B cell (primary cell): ENCODE data around the gene NHSL2. TPM values are rescaled to one million over a fixed set of nuclear protein-coding genes. Genes with fewer than 3 reads are reported as not detected.

Source experiments
- ATAC-seq: fragments of 200-7000 bp; cut with Tn5 transposase; one replicate; pipeline ENCODE4 v1.10.0; 2021; ENCODE audit warnings: low read depth, mild to moderate bottlenecking, moderate number of reproducible peaks, moderate library complexity
- CTCF ChIA-PET: fragments of 350-600 bp; sonication (Branson Sonifier 250); formaldehyde crosslinking; loops from one replicate; lab custom pipeline; 2021; ENCODE audit warnings: antibody characterized with exemption, inconsistent platforms; lab: Charles Lee
- POLR2A ChIA-PET: fragments of 350-600 bp; sonication (Branson Sonifier 250); formaldehyde crosslinking; loops from one replicate; lab custom pipeline; 2021; ENCODE audit warnings: antibody characterized with exemption; lab: Charles Lee
- DNase-seq: peaks from one replicate; pipeline ENCODE4 v3.0.0; 2013
- H2AFZ ChIP-seq: 2 replicates; pipeline ENCODE4 v1.6.1; 2012; ENCODE audit warnings: mild to moderate bottlenecking, low read depth, low read length; ENCODE audit not compliant: insufficient read depth, poor library complexity, severe bottlenecking
- H3K27ac ChIP-seq, 2 donors: 1 replicate in 1 of 2; 2 replicates in 1 of 2; pipeline ENCODE4 v1.5.1; 2012 to 2013; ENCODE audit warnings: low read length in 2 of 2, mild to moderate bottlenecking in 2 of 2, moderate library complexity in 1 of 2
- H3K27me3 ChIP-seq, 4 experiments: fragments of 200-600 bp in 1 of 4; sonication (generic) in 1 of 4; replicated peaks in 1 of 4; 1 replicate in 2 of 4; 2 replicates in 2 of 4; pipeline versions ENCODE4 v1.6.1 to v1.7.0; 2013 to 2016; ENCODE audit warnings: low read length in 3 of 4, mild to moderate bottlenecking in 2 of 4, mixed read lengths in 1 of 4, moderate library complexity in 1 of 4; ENCODE audit not compliant: insufficient read depth in 4 of 4, control insufficient read depth in 3 of 4; ENCODE audit errors: control extremely low read depth in 1 of 4
- H3K36me3 ChIP-seq, 2 experiments: replicated peaks in 1 of 2; 1 replicate in 1 of 2; 2 replicates in 1 of 2; pipeline versions ENCODE4 v1.6.1 to v1.7.1; 2013; ENCODE audit warnings: low read length in 1 of 2; ENCODE audit not compliant: insufficient read depth in 2 of 2, control insufficient read depth in 1 of 2; ENCODE audit errors: control extremely low read depth in 1 of 2, extremely low read depth in 1 of 2
- H3K4me1 ChIP-seq, 2 donors: fragments of 200-600 bp in 1 of 2; sonication (generic) in 1 of 2; 1 replicate in 1 of 2; 2 replicates in 1 of 2; pipeline versions ENCODE4 v1.5.1 to v1.6.1; 2013 to 2017; ENCODE audit warnings: low read length in 2 of 2; ENCODE audit not compliant: control insufficient read depth in 2 of 2, insufficient read depth in 2 of 2
- H3K4me2 ChIP-seq: replicated peaks from 2 replicates; pipeline ENCODE3; 2012; ENCODE audit warnings: mild to moderate bottlenecking, low read depth, low read length; ENCODE audit not compliant: poor library complexity, severe bottlenecking
- H3K4me3 ChIP-seq, 5 experiments: fragments of 200-600 bp in 1 of 5; sonication (generic) in 1 of 5; 1 replicate in 3 of 5; 2 replicates in 2 of 5; pipeline versions ENCODE4 v1.5.1 to v1.7.0; 2011 to 2016; ENCODE audit warnings: low read length in 4 of 5, mild to moderate bottlenecking in 4 of 5, low read depth in 2 of 5, control low read depth in 1 of 5, moderate library complexity in 1 of 5; ENCODE audit not compliant: insufficient read depth in 1 of 5; ENCODE audit errors: control extremely low read depth in 1 of 5, extremely low read depth in 1 of 5
- H3K79me2 ChIP-seq: fragments of 200-600 bp; sonication (generic); one replicate; pipeline ENCODE4 v1.6.0; 2016; ENCODE audit warnings: low read length; ENCODE audit not compliant: control insufficient read depth, insufficient read depth
- H3K9ac ChIP-seq: fragments of 200-600 bp; sonication (generic); 2 replicates; pipeline ENCODE4 v1.6.1; 2017; ENCODE audit warnings: mild to moderate bottlenecking, low read length, moderate library complexity
- H3K9me3 ChIP-seq, 3 donors: one replicate each; pipeline versions ENCODE4 v1.6.1 to v1.7.1; 2013; ENCODE audit warnings: low read length in 2 of 3; ENCODE audit not compliant: control insufficient read depth in 2 of 3, insufficient read depth in 1 of 3; ENCODE audit errors: control extremely low read depth in 1 of 3
- H4K20me1 ChIP-seq: 2 replicates; pipeline ENCODE4 v1.6.0; 2012; ENCODE audit warnings: mild to moderate bottlenecking, low read length; ENCODE audit not compliant: insufficient read depth, control insufficient read depth, poor library complexity, severe bottlenecking
- H3K27ac Mint-ChIP-seq: one replicate; pipeline ENCODE4 v1.8.0; 2021; ENCODE audit warnings: mixed read lengths
- H3K27me3 Mint-ChIP-seq: one replicate; pipeline ENCODE4 v1.8.0; 2021; ENCODE audit warnings: mixed read lengths
- H3K4me1 Mint-ChIP-seq: one replicate; pipeline ENCODE4 v1.8.0; 2021; ENCODE audit warnings: mixed read lengths
- H3K4me3 Mint-ChIP-seq: one replicate; pipeline ENCODE4 v1.8.0; 2021; ENCODE audit warnings: mixed read lengths
- H3K9me3 Mint-ChIP-seq: one replicate; pipeline ENCODE4 v1.8.0; 2022; ENCODE audit warnings: mixed read lengths; ENCODE audit not compliant: insufficient read depth
- EZH2 ChIP-seq: IDR thresholded peaks from 2 replicates; pipeline ENCODE4 v1.6.1; 2012; ENCODE audit warnings: borderline replicate concordance, low read depth, mild to moderate bottlenecking, moderate library complexity, low read length; ENCODE audit not compliant: insufficient read depth, poor library complexity, severe bottlenecking
- WGBS: methylation state at CpG from one replicate; pipeline ENCODE4 v1.1.5; 2013; ENCODE audit warnings: missing lambda C conversion rate; ENCODE audit not compliant: insufficient coverage; 5-methylcytosine and 5-hydroxymethylcytosine counted together
- intact Hi-C: fragments of 100-400 bp; cut with micrococcal nuclease; formaldehyde crosslinking; loops from one replicate; pipeline ENCODE4 v1.10.0; 2022
- polyA plus RNA-seq: library from polyadenylated mRNA; depleted of rRNA; stranded (reverse); fragments of >200 nt; gene quantifications from 2 replicates; pipeline ENCODE4 v1.2.3, GENCODE V29; 2012
- total RNA-seq, 2 donors: library from RNA; stranded (reverse); fragments of 120-200 nt in 1 of 2; gene quantifications; 1 replicate in 1 of 2; 2 replicates in 1 of 2; pipeline versions ENCODE4 v1.2.3 to v1.2.4, GENCODE V29; 2013 to 2022
- TF ChIP-seq, protein P1 (sequence below): fragments of 200-600 bp; IDR thresholded peaks from one replicate; pipeline ENCODE4 v1.8.0; 2022; ENCODE audit warnings: antibody characterized with exemption, mild to moderate bottlenecking

Gene NHSL2
- total and polyA plus RNA-seq, 2 donors (not counting 1 experiment from before 2014, with no cell fraction given): 0.16 to 1.7 TPM

DNA sequence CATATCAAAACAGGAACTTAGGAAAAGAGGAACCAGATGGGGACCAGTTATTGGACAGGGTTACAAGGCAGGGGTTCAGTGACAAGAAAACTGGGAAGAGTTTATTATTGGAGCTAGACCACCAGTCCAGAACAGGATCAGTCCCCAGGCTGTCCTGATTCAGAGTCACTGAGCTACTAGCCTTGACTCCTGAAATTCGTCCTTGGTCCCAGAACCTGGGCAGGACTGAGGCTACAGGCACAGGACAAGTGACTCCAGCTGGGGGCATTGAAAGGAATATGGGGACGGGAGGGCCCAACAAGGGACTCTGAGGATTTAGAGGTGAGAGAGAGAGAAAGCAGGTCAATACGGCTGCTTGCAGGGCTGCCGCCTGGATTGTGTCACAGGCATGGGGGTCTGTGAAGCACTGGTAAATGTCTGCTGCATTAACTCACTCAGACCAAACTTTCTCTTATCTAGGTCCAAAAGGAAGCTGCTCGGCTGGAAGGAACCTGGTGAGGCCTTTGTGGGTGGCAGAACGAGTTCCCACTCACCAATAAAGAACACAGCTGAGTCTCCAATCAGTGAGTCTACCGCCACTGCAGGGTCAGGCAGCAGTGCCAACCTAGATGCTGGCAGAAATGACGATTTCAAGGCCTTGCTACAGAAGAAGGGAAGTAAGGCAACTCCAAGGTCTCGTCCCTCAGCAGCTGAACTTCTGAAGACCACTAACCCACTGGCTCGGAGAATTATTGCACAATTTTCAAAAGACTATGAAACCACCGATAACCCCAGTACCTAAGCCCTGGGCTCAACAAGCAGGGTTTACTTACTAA lies 232.4 kb downstream of the NHSL2 start:
- intact Hi-C loops: loop anchor here (1.0 to 2.0 kb wide), 2 partner anchors 16 to 38 kb away; partner anchors contain the start of gene PIN4
- H3K27ac Mint-ChIP-seq: peak overlapping the region; percentile 67

More for the DNA sequence above, 232.4 kb downstream of the NHSL2 start:
- Histone ChIP-seq H3K4me1 (peaks cover 4 to 7% of the 10 kb centered on the region in 2 donors), H4K20me1 (no peaks in the 10 kb centered on the region), H3K4me3 (no peak overlapping the region), H3K9me3 (no peaks in the 10 kb centered on the region), H3K36me3 (no peaks in the 10 kb centered on the region), H3K27ac (no peak overlapping the region), H3K4me2 (no peak overlapping the region), H2AFZ (no peak overlapping the region), H3K9ac (no peak overlapping the region), H3K27me3 (peaks cover 0 to under 1% (median 0%) of the 10 kb centered on the region in 4 experiments), H3K79me2 (no peaks in the 10 kb centered on the region)
- no peaks in the 10 kb centered on the region for H3K9me3 Mint-ChIP-seq
- CTCF ChIA-PET: interaction anchor here (1.8 kb wide), 1 partner anchor 134 kb away, joined by 3 read pairs; the partner anchor contains the start of gene RPS4X
- DNase-seq: no peak
- peak overlapping the region; percentile 31 for H3K4me3 Mint-ChIP-seq
- H3K27me3 Mint-ChIP-seq: peaks cover 4% of the 10 kb centered on the region
- TF ChIP-seq EZH2: no peak
- TF ChIP-seq, protein P1, sequence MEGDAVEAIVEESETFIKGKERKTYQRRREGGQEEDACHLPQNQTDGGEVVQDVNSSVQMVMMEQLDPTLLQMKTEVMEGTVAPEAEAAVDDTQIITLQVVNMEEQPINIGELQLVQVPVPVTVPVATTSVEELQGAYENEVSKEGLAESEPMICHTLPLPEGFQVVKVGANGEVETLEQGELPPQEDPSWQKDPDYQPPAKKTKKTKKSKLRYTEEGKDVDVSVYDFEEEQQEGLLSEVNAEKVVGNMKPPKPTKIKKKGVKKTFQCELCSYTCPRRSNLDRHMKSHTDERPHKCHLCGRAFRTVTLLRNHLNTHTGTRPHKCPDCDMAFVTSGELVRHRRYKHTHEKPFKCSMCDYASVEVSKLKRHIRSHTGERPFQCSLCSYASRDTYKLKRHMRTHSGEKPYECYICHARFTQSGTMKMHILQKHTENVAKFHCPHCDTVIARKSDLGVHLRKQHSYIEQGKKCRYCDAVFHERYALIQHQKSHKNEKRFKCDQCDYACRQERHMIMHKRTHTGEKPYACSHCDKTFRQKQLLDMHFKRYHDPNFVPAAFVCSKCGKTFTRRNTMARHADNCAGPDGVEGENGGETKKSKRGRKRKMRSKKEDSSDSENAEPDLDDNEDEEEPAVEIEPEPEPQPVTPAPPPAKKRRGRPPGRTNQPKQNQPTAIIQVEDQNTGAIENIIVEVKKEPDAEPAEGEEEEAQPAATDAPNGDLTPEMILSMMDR: no peak
- no peak for ATAC-seq
- POLR2A ChIA-PET: interaction anchor here (2.6 kb wide), 1 partner anchor 11 kb away, joined by 8 read pairs; the partner anchor contains the start of gene RTL5
- WGBS: 51% methylated on average over 3 of the region's 11 CpGs
- H3K4me1 Mint-ChIP-seq: peaks cover 19% of the 10 kb centered on the region
